H9 (cell line): Measurements from ENCODE around the gene RNF149. TPM values are rescaled to one million over a fixed set of nuclear protein-coding genes. Genes with fewer than 3 reads are reported as not detected.
"Not testable (repeated sequence)": the region's sequence is repeated elsewhere in the genome, so short reads cannot be mapped to it uniquely, and the experiment has no call there.

Source experiments
- DNase-seq: peaks from one replicate; pipeline ENCODE4 v3.0.0-alpha.2; 2017
- H2AFZ ChIP-seq: one replicate; pipeline ENCODE4 v1.6.1; 2013; ENCODE audit warnings: mild to moderate bottlenecking, low read length, control low read depth, moderate library complexity
- H2AK5ac ChIP-seq: 2 replicates; pipeline ENCODE4 v1.6.1; 2013; ENCODE audit warnings: low read length, control low read depth, mixed read lengths; ENCODE audit not compliant: insufficient read length
- H2BK120ac ChIP-seq: one replicate; pipeline ENCODE4 v1.6.1; 2013; ENCODE audit warnings: low read depth, mild to moderate bottlenecking, low read length, control low read depth, inconsistent platforms; ENCODE audit not compliant: poor library complexity, severe bottlenecking
- H2BK12ac ChIP-seq: 2 replicates; pipeline ENCODE4 v1.6.1; 2013; ENCODE audit warnings: low read length, control low read depth, mixed read lengths, low read depth; ENCODE audit not compliant: insufficient read length
- H2BK15ac ChIP-seq: 2 replicates; pipeline ENCODE4 v1.6.1; 2013; ENCODE audit warnings: low read depth, low read length, control low read depth
- H2BK20ac ChIP-seq: one replicate; pipeline ENCODE4 v1.6.1; 2013; ENCODE audit warnings: low read depth, mild to moderate bottlenecking, low read length, control low read depth, inconsistent platforms; ENCODE audit not compliant: poor library complexity, severe bottlenecking
- H2BK5ac ChIP-seq: 2 replicates; pipeline ENCODE4 v1.6.1; 2013; ENCODE audit warnings: low read length, control low read depth, mixed read lengths; ENCODE audit not compliant: insufficient read length
- H3K14ac ChIP-seq: 2 replicates; pipeline ENCODE4 v1.6.1; 2013; ENCODE audit warnings: low read length, control low read depth; ENCODE audit not compliant: insufficient read depth
- H3K18ac ChIP-seq: 2 replicates; pipeline ENCODE4 v1.6.1; 2013; ENCODE audit warnings: low read depth, mild to moderate bottlenecking, mixed read lengths, low read length, control low read depth; ENCODE audit not compliant: insufficient read length
- H3K23ac ChIP-seq: 2 replicates; pipeline ENCODE4 v1.6.1; 2013; ENCODE audit warnings: low read length, control low read depth, mixed read lengths, low read depth; ENCODE audit not compliant: insufficient read length
- H3K23me2 ChIP-seq: 2 replicates; pipeline ENCODE4 v1.6.1; 2013; ENCODE audit warnings: low read depth, mild to moderate bottlenecking, mixed read lengths, low read length, control low read depth; ENCODE audit not compliant: insufficient read length, poor library complexity, severe bottlenecking
- H3K27ac ChIP-seq: 2 replicates; pipeline ENCODE4 v1.5.1; 2013; ENCODE audit warnings: low read length, control low read depth, mixed read lengths, low read depth; ENCODE audit not compliant: insufficient read length
- H3K27me3 ChIP-seq: 2 replicates; pipeline ENCODE4 v1.6.1; 2013; ENCODE audit warnings: low read length, control low read depth, inconsistent platforms; ENCODE audit not compliant: insufficient read depth
- H3K4ac ChIP-seq: 2 replicates; pipeline ENCODE4 v1.6.1; 2013; ENCODE audit warnings: low read depth, mild to moderate bottlenecking, control low read depth, inconsistent platforms, low read length, moderate library complexity
- H3K4me1 ChIP-seq: 2 replicates; pipeline ENCODE4 v1.6.1; 2013; ENCODE audit warnings: low read length, control low read depth, inconsistent platforms; ENCODE audit not compliant: insufficient read depth
- H3K4me2 ChIP-seq: 2 replicates; pipeline ENCODE4 v1.6.1; 2013; ENCODE audit warnings: low read length, control low read depth, mixed read lengths; ENCODE audit not compliant: insufficient read length, insufficient read depth
- H3K56ac ChIP-seq: 2 replicates; pipeline ENCODE4 v1.6.1; 2013; ENCODE audit warnings: low read depth, mild to moderate bottlenecking, mixed read lengths, low read length, control low read depth; ENCODE audit not compliant: insufficient read length
- H3K79me1 ChIP-seq: 2 replicates; pipeline ENCODE4 v1.6.1; 2013; ENCODE audit warnings: low read depth, mild to moderate bottlenecking, moderate library complexity, low read length, control low read depth, inconsistent platforms; ENCODE audit not compliant: insufficient read depth, poor library complexity, severe bottlenecking
- H3K79me2 ChIP-seq: 2 replicates; pipeline ENCODE4 v1.6.1; 2013; ENCODE audit warnings: low read length, control low read depth, inconsistent platforms; ENCODE audit not compliant: insufficient read depth
- H3K9ac ChIP-seq: 2 replicates; pipeline ENCODE4 v1.6.1; 2013; ENCODE audit warnings: low read length, control low read depth, mixed read lengths; ENCODE audit not compliant: insufficient read length; ENCODE audit errors: extremely low read depth
- H3K9me3 ChIP-seq: one replicate; pipeline ENCODE4 v1.6.1; 2013; ENCODE audit warnings: low read depth, low read length, inconsistent platforms; ENCODE audit not compliant: control insufficient read depth
- H3T11ph ChIP-seq: one replicate; pipeline ENCODE4 v1.6.1; 2013; ENCODE audit warnings: mild to moderate bottlenecking, low read length, control low read depth, inconsistent platforms
- H4K20me1 ChIP-seq: one replicate; pipeline ENCODE4 v1.6.1; 2013; ENCODE audit not compliant: control insufficient read depth, insufficient read length, insufficient read depth
- H4K5ac ChIP-seq: 2 replicates; pipeline ENCODE4 v1.6.1; 2013; ENCODE audit warnings: low read depth, mild to moderate bottlenecking, mixed read lengths, low read length, control low read depth; ENCODE audit not compliant: insufficient read length
- H4K8ac ChIP-seq: replicated peaks from 2 replicates; pipeline ENCODE4 v1.6.1; 2013; ENCODE audit warnings: low read length, control low read depth, mixed read lengths, low read depth; ENCODE audit not compliant: insufficient read length
- H4K91ac ChIP-seq: 2 replicates; pipeline ENCODE4 v1.6.1; 2013; ENCODE audit warnings: low read depth, mild to moderate bottlenecking, moderate library complexity, mixed read lengths, low read length, control low read depth; ENCODE audit not compliant: insufficient read length
- H3K27ac Mint-ChIP-seq, 3 experiments: 2 replicates in 2 of 3; 3 replicates in 1 of 3; pipeline ENCODE4 v1.8.0; 2020 to 2021; ENCODE audit warnings: mixed read lengths in 3 of 3, mild to moderate bottlenecking in 1 of 3, moderate library complexity in 1 of 3
- H3K27me3 Mint-ChIP-seq: 2 replicates; pipeline ENCODE4 v1.8.0; 2021; ENCODE audit warnings: low read depth, mild to moderate bottlenecking, moderate library complexity, mixed read lengths
- H3K36me3 Mint-ChIP-seq, 3 experiments: 2 replicates in 2 of 3; 3 replicates in 1 of 3; pipeline ENCODE4 v1.8.0; 2020 to 2021; ENCODE audit warnings: low read depth in 3 of 3, mixed read lengths in 3 of 3; ENCODE audit not compliant: insufficient read depth in 1 of 3
- H3K4me1 Mint-ChIP-seq, 2 experiments: 2 replicates each; pipeline ENCODE4 v1.8.0; 2020; ENCODE audit warnings: mixed read lengths in 2 of 2
- H3K4me3 Mint-ChIP-seq, 2 experiments: 2 replicates in 1 of 2; 3 replicates in 1 of 2; pipeline ENCODE4 v1.8.0; 2020 to 2021; ENCODE audit warnings: mild to moderate bottlenecking in 2 of 2, mixed read lengths in 2 of 2, moderate library complexity in 1 of 2
- H3K9me3 Mint-ChIP-seq, 2 experiments: 2 replicates in 1 of 2; 3 replicates in 1 of 2; pipeline ENCODE4 v1.8.0; 2020; ENCODE audit warnings: mild to moderate bottlenecking in 2 of 2, mixed read lengths in 2 of 2, moderate library complexity in 1 of 2
- CTCF ChIP-seq: fragments of 200-600 bp; sonication (generic); conservative IDR thresholded peaks from 3 replicates; pipeline ENCODE4 v1.8.0; 2021; ENCODE audit warnings: antibody characterized with exemption, mild to moderate bottlenecking
- WGBS: extraction: QIAGEN DNeasy Blood & Tissue Kit; methylation state at CpG from one replicate; pipeline ENCODE4 v1.1.7; 2013; ENCODE audit warnings: missing lambda C conversion rate, low lambda C conversion rate, mixed read lengths; ENCODE audit not compliant: insufficient read length; ENCODE audit errors: extremely low coverage; 5-methylcytosine and 5-hydroxymethylcytosine counted together
- total RNA-seq: library from RNA; stranded (reverse); gene quantifications from 2 replicates; pipeline ENCODE4 v1.2.1, GENCODE V29; 2021

Gene RNF149
- total RNA-seq, 1 experiment from 2014 or later = 18.0 TPM

- Histone ChIP-seq H3K9me3 (no peaks in the 10 kb centered on the region), H2BK20ac (no peak overlapping the region), H2BK5ac (no peak overlapping the region), H4K8ac (no peak overlapping the region), H3K79me2 (peaks cover 13% of the 10 kb centered on the region; the same call in 1 of the 2 replicates), H3K56ac (no peak overlapping the region), H3K79me1 (no peaks in the 10 kb centered on the region), H3K4me1 (peaks cover 5% of the 10 kb centered on the region), H3K27me3 (no peaks in the 10 kb centered on the region), H2AK5ac (no peak overlapping the region), H2BK120ac (no peak overlapping the region), H2BK12ac (no peak overlapping the region), H3K18ac (no peak overlapping the region), H4K20me1 (no peaks in the 10 kb centered on the region), H3K27ac (no peak overlapping the region), H3T11ph (no peak overlapping the region), H3K23ac (no peak overlapping the region), H3K4me2 (no peak overlapping the region), H3K4ac (no peak overlapping the region), H2BK15ac (no peak overlapping the region), H4K91ac (no peak overlapping the region), H3K14ac (no peak overlapping the region), H3K23me2 (peaks cover 11% of the 10 kb centered on the region), H3K9ac (no peak overlapping the region), H2AFZ (no peak overlapping the region), H4K5ac (no peak overlapping the region)
- Mint-ChIP-seq H3K27ac (peak overlapping the region in 2 of 3 experiments; percentile 79 to 91; a peak in 5 of 7 replicates), H3K9me3 (peaks cover 2% of the 10 kb centered on the region in 2 experiments; a peak in 3 of 5 replicates), H3K4me1 (peaks cover 35 to 37% of the 10 kb centered on the region in 2 experiments), H3K36me3 (peaks cover 5 to 10% (median 7%) of the 10 kb centered on the region in 3 experiments; a peak in 6 of 7 replicates), H3K27me3 (no peaks in the 10 kb centered on the region), H3K4me3 (no peak overlapping the region)
- peak; percentile 51 for DNase-seq
- TF ChIP-seq CTCF = no peak
- WGBS = no CpG with 5 or more reads among the region's 5 CpGs
Measured at GRCh38 chr2:101249826-101250225, 58.7 kb downstream of the RNF149 start.

GRCh38 chr2:101248756-101249155 lies 59.7 kb downstream of the RNF149 start:
- not testable (repeated sequence) for H3K56ac ChIP-seq, H3K27me3 Mint-ChIP-seq, H4K8ac ChIP-seq, H3T11ph ChIP-seq, H3K27me3 ChIP-seq, H3K9ac ChIP-seq, H2BK15ac ChIP-seq, H2BK20ac ChIP-seq, H3K4me2 ChIP-seq, H4K91ac ChIP-seq, H2BK5ac ChIP-seq, H3K9me3 ChIP-seq, H3K23ac ChIP-seq, H3K79me2 ChIP-seq, H2AFZ ChIP-seq, DNase-seq, H3K18ac ChIP-seq, H3K4ac ChIP-seq, H3K4me1 ChIP-seq, H3K4me3 Mint-ChIP-seq, H4K5ac ChIP-seq, H3K79me1 ChIP-seq, H3K27ac Mint-ChIP-seq, H3K27ac ChIP-seq, H2AK5ac ChIP-seq, H4K20me1 ChIP-seq, H3K14ac ChIP-seq, H3K23me2 ChIP-seq, H3K9me3 Mint-ChIP-seq, H2BK12ac ChIP-seq, H3K36me3 Mint-ChIP-seq, H2BK120ac ChIP-seq
- peaks cover 27 to 32% of the 10 kb centered on the region in 2 experiments for H3K4me1 Mint-ChIP-seq
- no CpG with 5 or more reads among the region's 5 CpGs for WGBS
